GM12878 (cell line): ENCODE results near the gene PDE6B. TPM values are rescaled to one million over a fixed set of nuclear protein-coding genes. Genes with fewer than 3 reads are reported as not detected.

Experiments
- ATAC-seq: fragments of 200-7000 bp; cut with Tn5 transposase; 3 replicates; pipeline ENCODE4 v1.9.1; 2020; ENCODE audit warnings: mild to moderate bottlenecking, moderate library complexity
- BruUV-seq: library from RNA; stranded (reverse); fragments of 400-500 nt; replicated peaks from 2 replicates; lab custom pipeline; 2021; lab: Mats Ljungman, UMichigan
- CTCF ChIA-PET: fragments of 300-600 bp; sonication (Branson Sonifier 250); formaldehyde crosslinking; extraction: SDS; loops from one replicate; lab custom pipeline; 2021; ENCODE audit warnings: inconsistent platforms; lab: Yijun Ruan, JAX
- POLR2A ChIA-PET: fragments of 350-600 bp; formaldehyde crosslinking; extraction: SDS; loops from one replicate; lab custom pipeline; 2021; ENCODE audit warnings: inconsistent platforms; lab: Charles Lee
- RAD21 ChIA-PET: fragments of 300-600 bp; sonication (Branson Sonifier 250); formaldehyde crosslinking; loops from one replicate; lab custom pipeline; 2023; ENCODE audit warnings: antibody characterized with exemption; ENCODE audit not compliant: unreplicated experiment; lab: Charles Lee
- SMC1A ChIA-PET: fragments of 300-600 bp; sonication (Branson Sonifier 250); formaldehyde crosslinking; loops from one replicate; lab custom pipeline; 2023; ENCODE audit not compliant: unreplicated experiment, uncharacterized antibody; lab: Charles Lee
- DNase-seq: peaks from one replicate; pipeline ENCODE4 v3.0.0-alpha.2; 2011; ENCODE audit warnings: low read depth, low spot score
- FAIRE-seq: peaks from 3 replicates; lab custom pipeline; 2011; peaks lifted over from hg19 to GRCh38; lab: Jason Lieb, UNC
- H2AFZ ChIP-seq: 2 replicates; pipeline ENCODE4 v1.6.0; 2011; ENCODE audit warnings: low read depth, low read length, control low read depth; ENCODE audit not compliant: control insufficient read depth
- H3K27ac ChIP-seq: 2 replicates; pipeline ENCODE4 v1.5.1; 2011; ENCODE audit warnings: control low read depth; ENCODE audit not compliant: control insufficient read depth, insufficient read depth
- H3K27me3 ChIP-seq, 2 experiments: replicated peaks in 1 of 2; 2 replicates each; pipeline versions ENCODE4 v1.6.0 to v1.6.1; 2011; ENCODE audit warnings: low read length in 1 of 2; ENCODE audit not compliant: control insufficient read depth in 2 of 2, insufficient read depth in 2 of 2
- H3K36me3 ChIP-seq, 2 experiments: 2 replicates each; pipeline ENCODE4 v1.5.1; 2011; ENCODE audit warnings: low read length in 1 of 2; ENCODE audit not compliant: control insufficient read depth in 2 of 2, insufficient read depth in 2 of 2
- H3K4me1 ChIP-seq: 2 replicates; pipeline ENCODE4 v1.6.1; 2011; ENCODE audit warnings: mild to moderate bottlenecking, low read length, moderate library complexity, mixed read lengths; ENCODE audit not compliant: control insufficient read depth, insufficient read depth
- H3K4me2 ChIP-seq: 2 replicates; pipeline ENCODE4 v1.6.0; 2011; ENCODE audit warnings: control low read depth; ENCODE audit not compliant: control insufficient read depth, insufficient read depth
- H3K4me3 ChIP-seq: fragments of 200-600 bp; sonication (generic); 2 replicates; pipeline ENCODE4 v1.5.1; 2016
- H3K79me2 ChIP-seq: 2 replicates; pipeline ENCODE4 v1.6.0; 2011; ENCODE audit warnings: low read length; ENCODE audit not compliant: control insufficient read depth, insufficient read depth
- H3K9ac ChIP-seq: 2 replicates; pipeline ENCODE4 v1.8.0; 2011; ENCODE audit warnings: low read length, control low read depth, mixed read lengths; ENCODE audit not compliant: control insufficient read depth, insufficient read depth
- H3K9me3 ChIP-seq: replicated peaks from 3 replicates; pipeline ENCODE4 v1.5.1; 2011; ENCODE audit warnings: mild to moderate bottlenecking, low read length; ENCODE audit not compliant: control insufficient read depth, insufficient read depth
- H4K20me1 ChIP-seq: 2 replicates; pipeline ENCODE4 v1.6.0; 2011; ENCODE audit not compliant: control insufficient read depth, insufficient read depth
- CREB1 ChIP-seq: IDR thresholded peaks from 2 replicates; pipeline ENCODE4 v1.6.1; 2012; ENCODE audit warnings: low read depth, mild to moderate bottlenecking, inconsistent platforms
- CUX1 ChIP-seq: IDR thresholded peaks from 2 replicates; pipeline ENCODE4 v1.6.1; 2012; ENCODE audit warnings: improper control_type of control experiment, low read depth, low read length; ENCODE audit not compliant: insufficient replicate concordance
- DPF2 ChIP-seq: fragments of 450-650 bp; IDR thresholded peaks from 2 replicates; pipeline ENCODE4 v1.6.1; 2017; ENCODE audit warnings: mild to moderate bottlenecking
- ETV6 ChIP-seq, 2 experiments: fragments of 450-650 bp in 1 of 2; IDR thresholded peaks in 1 of 2; conservative IDR thresholded peaks in 1 of 2; 2 replicates each; pipeline ENCODE4 v1.6.1; 2014; ENCODE audit warnings: antibody characterized with exemption in 1 of 2, borderline replicate concordance in 1 of 2, low read depth in 1 of 2, mild to moderate bottlenecking in 1 of 2, moderate library complexity in 1 of 2
- FOXM1 ChIP-seq: IDR thresholded peaks from 2 replicates; pipeline ENCODE4 v1.6.1; 2012; ENCODE audit warnings: low read depth, mild to moderate bottlenecking, inconsistent platforms, low read length, moderate library complexity
- NR2C1 ChIP-seq: fragments of 450-650 bp; IDR thresholded peaks from 2 replicates; pipeline ENCODE4 v1.6.1; 2017; ENCODE audit warnings: antibody characterized with exemption, mild to moderate bottlenecking, moderate library complexity
- PML ChIP-seq: IDR thresholded peaks from 2 replicates; pipeline ENCODE4 v1.6.1; 2012; ENCODE audit warnings: low read length, inconsistent platforms
- RAD51 ChIP-seq: fragments of 450-650 bp; IDR thresholded peaks from 2 replicates; pipeline ENCODE4 v1.6.1; 2016; ENCODE audit warnings: moderate library complexity, mild to moderate bottlenecking, inconsistent platforms
- RELA ChIP-seq: fragments of 450-650 bp; IDR thresholded peaks from 2 replicates; pipeline ENCODE4 v1.8.0; 2014; ENCODE audit warnings: borderline replicate concordance; ENCODE audit not compliant: partially characterized antibody
- SP1 ChIP-seq: IDR thresholded peaks from one replicate; pipeline ENCODE4 v1.6.1; 2011; ENCODE audit warnings: low read depth, low read length
- TBL1XR1 ChIP-seq: IDR thresholded peaks from 2 replicates; pipeline ENCODE4 v1.6.1; 2012; ENCODE audit warnings: low read depth, low read length, improper control_type of control experiment
- TCF7 ChIP-seq: IDR thresholded peaks from 2 replicates; pipeline ENCODE4 v1.6.1; 2014; ENCODE audit warnings: antibody characterized with exemption, borderline replicate concordance
- ZNF592 ChIP-seq: fragments of 450-650 bp; IDR thresholded peaks from 2 replicates; pipeline ENCODE4 v1.6.1; 2017; ENCODE audit warnings: mild to moderate bottlenecking, moderate library complexity
- WGBS: methylation state at CpG from one replicate; pipeline ENCODE4 v1.1.6; 2016; ENCODE audit warnings: low lambda C conversion rate; ENCODE audit not compliant: insufficient replicate concordance, insufficient coverage; ENCODE audit errors: missing lambda C conversion rate; 5-methylcytosine and 5-hydroxymethylcytosine counted together
- in situ Hi-C: fragments of 300-500 bp; cut with MboI; formaldehyde crosslinking; loops from 9 replicates; pipeline ENCODE4 v1.14.3; 2018; ENCODE audit warnings: mixed read lengths
- intact Hi-C: fragments of 100-400 bp; cut with micrococcal nuclease; formaldehyde crosslinking; loops from one replicate; pipeline ENCODE4 v1.14.2; 2022; ENCODE audit not compliant: unreplicated experiment
- polyA plus RNA-seq, 11 experiments: library from polyadenylated mRNA; depleted of rRNA in 4 of 11; unstranded in 6 of 11; stranded (reverse) in 5 of 11; fragments of >200 nt; fragmentation: Nextera tagmentation in 4 of 11; fragmentation: Illumina TruSeq in 1 of 11; extraction: Ambion mirVana in 4 of 11; extraction: Trizol in 1 of 11; gene quantifications; 1 replicate in 1 of 11; 2 replicates in 10 of 11; pipeline versions ENCODE4 v1.2.1 to v1.2.3, GENCODE V29; 2011 to 2016; ENCODE audit warnings: inconsistent platforms in 2 of 11, missing spikeins in 2 of 11, low read depth in 1 of 11
- total RNA-seq, 4 experiments: library from RNA; depleted of rRNA in 3 of 4; stranded (reverse); fragments of >200 nt in 3 of 4; fragmentation: Illumina TruSeq in 1 of 4; extraction: Trizol in 1 of 4; gene quantifications; 2 replicates each; pipeline versions ENCODE4 v1.2.1 to v1.2.3, GENCODE V29; 2013 to 2021

Gene PDE6B
- total and polyA plus RNA-seq, 10 of the 15 experiments (the other 5 are each of a cell fraction or from before 2014, with no cell fraction given), result 2.6 to 6.4 (median 3.8) TPM

- TF ChIP-seq SP1, result no peak
- TF ChIP-seq RELA, result no peak
- TF ChIP-seq DPF2, result no peak
- TF ChIP-seq ZNF592, result no peak
- TF ChIP-seq RAD51, result no peak
- no peak for TF ChIP-seq CREB1
- TF ChIP-seq PML, result no peak
- TF ChIP-seq TBL1XR1, result no peak
- no peak for TF ChIP-seq ETV6 (conservative IDR thresholded peaks at IDR 0.05 in 1 of 2, IDR thresholded peaks at IDR 0.05 in 1 of 2; ENCODE audit: borderline replicate concordance in 1 of 2, low read depth in 1 of 2)
- TF ChIP-seq FOXM1, result no peak
- no peak for TF ChIP-seq NR2C1
- TF ChIP-seq TCF7, result no peak
- no peak for TF ChIP-seq CUX1
- ChIA-PET RAD21 (no interaction called here), POLR2A (no interaction called here), SMC1A (no interaction called here), CTCF (no interaction called here)
- no peak overlapping the region for H3K4me3 ChIP-seq
- intact Hi-C loops, result no loop called here
- no peak overlapping the region for H3K27ac ChIP-seq
- DNase-seq, result no peak
- BruUV-seq, result no TSS peak
- H3K4me2 ChIP-seq, result no peak overlapping the region
- H3K9me3 ChIP-seq, result no peaks in the 10 kb centered on the region; the same call in 2 of the 3 replicates
- no peak for FAIRE-seq
- no peak overlapping the region for H2AFZ ChIP-seq
- in situ Hi-C loops, result no loop called here
- no peaks in the 10 kb centered on the region for H4K20me1 ChIP-seq
- H3K79me2 ChIP-seq, result no peaks in the 10 kb centered on the region
- H3K4me1 ChIP-seq, result no peaks in the 10 kb centered on the region
- 91% methylated on average over 32 of the region's 32 CpGs for WGBS
- H3K36me3 ChIP-seq, result no peaks in the 10 kb centered on the region
- H3K27me3 ChIP-seq, result no peaks in the 10 kb centered on the region
- H3K9ac ChIP-seq, result no peak overlapping the region
- no peak for ATAC-seq
Measured at GRCh38 chr4:646460-646859, 21.1 kb downstream of the PDE6B start.
